HG03558 (cell line): ENCODE data around the gene OR52A1.
"Not testable (repeated sequence)": the region's sequence is repeated elsewhere in the genome, so short reads cannot be mapped to it uniquely, and the experiment has no call there.

Source experiments
- ATAC-seq: cut with Tn5 transposase; IDR thresholded peaks from one replicate; pipeline ENCODE4 v1.9.1; 2021; ENCODE audit warnings: moderate number of reproducible peaks; ENCODE audit not compliant: unreplicated experiment; ENCODE audit errors: extremely low read depth

Gene OR52A1

DNA sequence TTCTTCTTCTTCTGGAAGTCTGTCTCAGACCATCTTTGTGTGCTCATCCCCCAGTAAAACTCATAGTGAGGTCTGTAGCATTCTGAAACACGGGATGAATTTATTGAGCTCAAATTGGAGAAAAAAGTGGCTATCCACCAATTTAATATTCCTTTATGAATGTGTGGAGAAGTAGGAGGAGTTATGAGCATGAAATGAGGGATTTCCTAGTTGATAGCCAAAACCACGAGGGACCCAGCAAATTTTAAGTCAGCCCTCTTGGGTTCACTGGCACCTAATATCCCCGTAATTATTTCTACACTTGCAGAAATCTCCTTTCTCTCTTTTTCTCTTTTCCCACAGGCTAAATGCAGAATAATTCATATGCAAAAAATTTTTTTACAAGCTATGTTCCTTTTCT is at the start of gene OR52A1:
Gene OR52A1, minus strand, starts transcription at position 101 of the 400 bp plus-strand sequence. CDS start 2,388 bp downstream, outside the sequence.
- no peak for ATAC-seq

DNA sequence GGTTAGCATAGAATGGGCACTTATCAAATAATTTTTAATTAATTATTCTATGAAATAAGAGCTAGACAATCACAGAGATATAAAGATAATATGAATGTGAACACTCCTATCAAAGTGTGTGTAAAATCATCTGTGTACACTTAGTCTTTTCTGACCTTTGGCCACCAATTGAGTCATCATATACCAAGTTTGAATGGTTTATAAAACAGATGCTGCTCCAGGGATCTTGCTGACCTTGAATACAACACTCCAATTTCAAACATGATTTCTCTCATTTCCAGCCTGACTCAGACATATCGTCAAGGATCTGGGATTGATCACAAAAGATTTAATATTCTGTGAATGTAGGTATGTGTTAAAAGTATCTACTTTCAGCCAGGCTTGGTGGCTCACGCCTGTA is 48.8 kb upstream of the OR52A1 start:
- ATAC-seq = no peak

DNA sequence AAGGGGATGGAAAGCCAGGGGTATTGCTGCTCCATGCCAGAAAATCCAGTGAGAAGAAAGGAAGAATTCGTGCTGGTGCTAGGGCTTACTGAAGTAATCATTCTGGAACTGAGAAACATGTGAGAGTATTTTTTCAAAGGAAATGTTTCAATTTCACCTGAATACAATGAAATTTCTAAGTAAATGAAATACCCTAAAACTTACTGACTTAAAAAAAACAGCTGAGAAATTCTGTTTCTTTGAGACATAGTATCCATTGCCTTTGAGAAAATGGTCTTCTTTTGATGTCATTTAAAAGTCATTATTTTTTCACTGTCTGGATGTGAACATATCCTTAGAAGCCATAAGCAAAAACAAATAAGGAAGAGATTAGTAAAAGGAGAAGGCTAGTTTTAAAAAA is 46.0 kb upstream of the OR52A1 start, which contains the start of gene OR51V1:
Gene OR51V1, minus strand, starts transcription at position 101 of the 400 bp plus-strand sequence. Its CDS starts 0 bp downstream, at position 101.
- no peak for ATAC-seq

- no peak for ATAC-seq
These were observed 43.7 kb upstream of the OR52A1 start for GRCh38 chr11:5198285-5198684.

DNA sequence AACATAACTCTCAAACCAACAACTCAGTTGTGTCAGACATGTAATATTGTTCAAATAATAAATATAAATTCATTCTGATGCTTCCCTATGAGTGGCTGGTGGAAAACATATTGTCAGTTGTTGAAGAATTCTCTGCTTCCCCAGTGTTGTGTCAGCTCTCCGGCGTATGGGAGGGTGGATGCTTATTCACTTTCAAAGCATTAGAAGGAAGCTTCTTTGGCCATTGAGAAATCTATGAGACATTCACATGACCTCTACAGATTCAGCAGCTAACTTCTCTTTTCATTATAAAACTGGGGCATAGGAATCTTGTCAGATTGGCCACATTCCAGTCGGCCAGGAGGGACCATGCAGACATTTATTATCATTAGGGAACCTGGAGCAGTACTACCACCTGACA is 43.0 kb upstream of the OR52A1 start:
- no peak for ATAC-seq

DNA sequence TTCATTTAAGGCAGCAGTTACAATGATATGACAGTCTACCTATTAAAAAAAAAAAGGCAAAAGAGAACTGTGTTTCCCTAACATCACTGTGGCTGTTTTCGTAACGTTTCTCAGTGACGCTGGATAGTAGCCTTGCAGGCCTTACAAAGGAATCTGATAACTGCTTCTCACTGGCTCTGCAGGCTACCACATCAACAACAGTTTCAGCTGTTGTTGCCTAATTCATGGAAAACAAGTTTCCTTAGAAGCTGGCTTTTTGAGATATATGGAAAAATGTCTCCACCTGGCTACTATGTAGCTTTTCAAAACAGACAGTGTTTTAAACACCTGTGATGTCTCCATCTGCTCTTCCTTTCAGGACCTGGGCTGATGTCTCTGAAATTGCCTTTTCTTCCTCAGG is 42.2 kb upstream of the OR52A1 start:
- ATAC-seq = no peak

DNA sequence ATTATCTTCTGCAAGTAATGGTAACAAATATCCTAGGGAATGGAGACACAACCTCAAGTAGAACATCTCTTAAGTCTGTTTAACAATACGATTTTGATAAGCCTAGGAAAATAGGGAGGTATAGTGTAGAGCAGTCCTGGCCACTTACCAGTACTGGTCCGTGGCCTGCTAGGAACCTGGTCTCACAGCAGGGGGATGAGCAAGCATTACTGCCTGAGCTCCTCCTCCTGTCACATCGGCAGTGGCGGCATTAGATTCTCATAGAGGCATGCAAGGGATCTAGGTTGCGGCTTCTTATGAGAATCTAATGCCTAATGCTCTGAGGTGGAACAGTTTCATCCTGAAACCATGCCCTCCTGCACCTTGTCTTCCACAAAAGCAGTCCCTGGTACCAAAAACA is 41.5 kb upstream of the OR52A1 start:
- ATAC-seq = no peak

DNA sequence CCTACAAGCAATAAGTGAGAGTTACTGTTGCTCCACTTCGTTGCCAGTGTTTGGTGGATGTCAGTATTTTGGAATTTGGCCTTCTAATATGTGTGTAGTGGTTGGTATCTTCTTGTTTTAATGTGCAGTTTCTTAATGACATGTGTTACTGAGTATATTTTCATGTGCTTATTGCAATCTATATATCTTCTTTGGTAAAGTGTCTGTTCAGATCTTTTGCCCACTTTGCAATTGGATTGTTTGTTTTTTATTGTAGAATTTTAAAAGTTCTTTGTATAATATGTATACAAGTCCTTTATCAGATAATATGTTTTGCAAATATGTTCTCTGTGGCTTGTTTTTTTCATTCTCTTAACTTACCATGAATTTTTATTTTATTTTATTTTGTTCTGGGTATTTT is 38.2 kb upstream of the OR52A1 start:
- no peak for ATAC-seq

DNA sequence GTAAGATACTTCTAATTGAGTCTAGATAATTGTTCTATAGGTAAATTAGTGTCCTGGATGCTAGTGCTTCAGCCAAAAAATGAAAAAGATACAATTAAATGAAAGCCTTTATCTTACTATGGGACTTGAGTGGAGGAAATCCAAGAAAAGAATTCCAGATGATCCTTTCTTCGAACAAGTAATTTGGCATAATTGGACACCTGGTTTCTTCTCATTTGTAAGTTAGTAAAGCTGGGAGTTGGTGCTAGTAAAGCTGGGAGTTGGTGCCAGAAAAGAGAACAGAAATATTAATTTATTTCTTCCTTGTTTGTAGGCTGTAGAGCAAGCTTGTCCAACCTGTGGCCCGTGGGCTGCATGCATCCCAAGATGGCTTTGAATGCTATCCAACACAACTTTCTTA is 33.6 kb upstream of the OR52A1 start:
- ATAC-seq = no peak

- no peak for ATAC-seq
These were observed 23.7 kb upstream of the OR52A1 start for GRCh38 chr11:5178046-5178837.

DNA sequence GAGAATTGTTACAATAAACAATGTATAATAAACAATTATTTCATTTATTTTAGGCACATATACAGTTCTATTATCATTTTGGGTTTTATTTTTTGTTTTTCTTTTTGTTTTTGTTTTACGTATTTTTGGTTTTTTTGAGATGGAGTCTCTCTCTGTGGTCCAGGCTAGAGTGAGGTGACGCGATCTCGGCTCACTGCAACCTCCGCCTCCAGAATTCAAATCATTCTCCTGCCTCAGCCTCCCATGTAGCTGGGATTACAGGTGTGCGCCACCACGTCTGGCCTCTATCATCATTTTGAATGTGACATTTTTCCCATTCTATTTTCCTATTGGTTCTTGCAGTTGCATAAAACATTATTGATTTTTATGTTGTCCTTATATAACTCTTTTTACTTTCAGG is 20.4 kb upstream of the OR52A1 start:
- ATAC-seq = no peak

DNA sequence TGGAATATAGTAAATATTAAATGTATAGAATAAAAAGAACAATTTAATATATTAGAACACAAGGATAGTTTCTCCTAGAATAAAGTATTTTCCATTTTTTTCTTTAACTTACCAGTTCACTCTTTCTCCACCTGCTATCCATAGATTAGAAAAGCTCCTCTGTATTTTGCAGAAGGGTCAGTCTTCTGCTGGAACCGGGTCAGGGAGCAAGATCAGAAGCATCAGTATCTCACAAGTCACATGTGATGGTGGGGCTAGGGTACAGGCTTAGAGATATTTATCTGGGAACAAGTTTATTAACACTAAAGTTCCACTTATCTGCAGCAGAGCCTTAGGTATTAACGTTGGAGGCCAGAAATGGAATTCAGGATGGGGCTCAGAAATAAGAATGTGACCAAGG is 17.3 kb upstream of the OR52A1 start:
- ATAC-seq = no peak

DNA sequence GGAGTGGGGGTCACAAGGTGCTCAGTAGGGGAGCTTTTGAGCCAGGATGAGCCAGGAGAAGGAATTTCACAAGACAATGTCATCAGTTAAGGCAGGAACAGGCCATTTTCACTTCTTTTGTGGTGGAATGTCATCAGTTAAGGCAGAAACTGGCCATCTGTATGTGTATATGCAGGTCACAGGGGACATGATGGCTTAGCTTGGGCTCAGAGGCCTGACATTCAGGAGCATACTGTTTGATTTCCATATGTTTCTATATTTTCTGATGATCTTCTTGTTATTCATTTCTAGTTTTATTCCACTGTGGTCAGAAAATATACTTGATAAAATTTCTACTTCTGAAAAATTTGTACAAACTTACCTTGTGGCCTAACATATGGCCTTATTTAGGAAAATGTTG is 11.3 kb upstream of the OR52A1 start:
- not testable (repeated sequence) for ATAC-seq

GRCh38 chr11:5164807-5165206 is 10.2 kb upstream of the OR52A1 start:
- not testable (repeated sequence) for ATAC-seq

- not testable (repeated sequence) for ATAC-seq
These were observed 6.5 kb upstream of the OR52A1 start for GRCh38 chr11:5161045-5161444.

GRCh38 chr11:5160217-5160616 is 5.7 kb upstream of the OR52A1 start:
- ATAC-seq = not testable (repeated sequence)

- no peak for ATAC-seq
These were observed 5.2 kb upstream of the OR52A1 start for GRCh38 chr11:5159806-5160205.

DNA sequence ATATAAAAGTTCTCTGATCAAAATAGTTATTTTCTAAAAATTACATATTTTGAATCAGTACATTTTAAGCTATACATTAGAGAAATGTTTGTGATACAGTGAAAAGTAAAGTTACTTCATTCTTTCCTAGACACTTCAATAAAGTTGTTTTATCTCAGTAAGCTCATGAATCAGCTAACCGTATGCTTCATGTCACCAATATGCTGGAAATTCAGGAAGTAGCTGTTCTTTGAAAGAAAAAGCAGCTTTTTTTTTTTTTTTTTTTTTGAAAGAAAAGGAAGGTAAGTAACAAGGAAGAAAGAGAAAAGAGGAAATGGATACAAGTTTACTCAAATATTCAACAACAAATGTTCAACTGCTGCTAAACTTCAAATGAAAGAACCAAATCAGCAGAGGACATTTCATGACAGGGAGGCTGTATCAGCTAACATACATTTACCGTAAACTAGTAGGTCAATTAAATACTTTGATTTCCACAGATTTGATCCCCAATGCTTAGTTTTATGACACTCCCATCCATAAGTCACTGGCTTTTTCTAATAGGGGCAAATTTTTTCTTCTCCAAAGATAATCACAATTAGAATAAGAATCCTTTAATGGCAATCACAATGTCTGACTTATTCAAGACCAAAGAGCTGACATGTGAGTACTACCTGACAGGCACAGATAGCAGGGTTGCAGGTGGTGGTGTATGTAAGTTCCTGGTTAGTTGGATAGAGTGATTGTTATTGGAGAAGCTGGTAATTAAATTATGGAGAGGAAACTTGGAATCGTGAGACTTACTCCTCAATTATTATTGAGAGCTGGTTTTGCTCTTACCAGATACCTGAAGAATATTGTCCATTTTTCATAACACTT is 754 bp downstream of the OR52A1 start:
- ATAC-seq = no peak

DNA sequence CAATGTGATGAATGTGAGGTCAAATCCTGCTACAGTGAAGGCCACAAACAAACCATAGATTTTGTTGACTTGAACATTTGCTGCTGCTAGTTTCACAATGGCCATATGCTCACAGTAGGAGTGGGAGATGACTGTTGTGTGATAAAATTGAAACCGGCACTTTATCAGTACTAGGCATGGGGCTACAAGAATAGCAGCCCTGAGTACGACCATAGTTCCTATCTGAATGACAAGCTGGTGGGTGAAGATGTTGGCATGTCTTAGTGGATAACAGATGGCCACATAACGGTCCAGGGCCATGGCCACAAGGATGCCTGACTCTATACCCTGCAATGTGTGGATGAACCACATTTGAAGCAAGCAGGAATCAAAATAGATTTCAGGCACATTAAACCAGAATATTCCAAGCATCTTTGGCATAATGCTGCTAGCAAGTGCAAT is 2.8 kb downstream of the OR52A1 start:
- ATAC-seq = no peak

DNA sequence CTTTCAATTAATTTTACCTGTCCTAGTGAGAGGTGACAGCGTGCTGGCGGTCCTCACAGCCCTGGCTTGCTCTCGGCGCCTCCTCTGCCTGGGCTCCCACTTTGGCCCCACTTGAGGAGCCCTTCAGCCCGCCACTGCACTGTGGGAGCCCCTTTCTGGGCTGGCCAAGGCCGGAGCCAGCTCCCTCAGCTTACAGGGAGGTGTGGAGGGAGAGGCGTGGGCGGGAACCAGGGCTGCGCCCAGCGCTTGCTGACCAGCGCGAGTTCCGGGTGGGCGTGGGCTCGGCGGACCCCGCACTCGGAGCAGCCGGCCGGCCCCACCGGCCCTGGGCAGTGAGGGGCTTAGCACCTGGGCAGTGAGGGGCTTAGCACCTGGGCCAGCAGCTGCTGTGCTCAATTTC is 10.4 kb downstream of the OR52A1 start:
- not testable (repeated sequence) for ATAC-seq

- ATAC-seq = no peak
These were observed 16.6 kb downstream of the OR52A1 start, which contains the start of gene OR52A5 for GRCh38 chr11:5137996-5138395. Gene OR52A5 (minus strand): TSS chr11:5138356. CDS start chr11:5132642, 5,714 bp downstream.
